GM12878 (cell line): ENCODE measurements around the gene DENND1A. TPM values are rescaled to one million over a fixed set of nuclear protein-coding genes. Genes with fewer than 3 reads are reported as not detected.

ENCODE experiments used
- ATAC-seq: fragments of 200-7000 bp; cut with Tn5 transposase; 3 replicates; pipeline ENCODE4 v1.9.1; 2020; ENCODE audit warnings: mild to moderate bottlenecking, moderate library complexity
- BruUV-seq: library from RNA; stranded (reverse); fragments of 400-500 nt; replicated peaks from 2 replicates; lab custom pipeline; 2021; lab: Mats Ljungman, UMichigan
- CTCF ChIA-PET: fragments of 300-600 bp; sonication (Branson Sonifier 250); formaldehyde crosslinking; extraction: SDS; loops from one replicate; lab custom pipeline; 2021; ENCODE audit warnings: inconsistent platforms; lab: Yijun Ruan, JAX
- POLR2A ChIA-PET: fragments of 350-600 bp; formaldehyde crosslinking; extraction: SDS; loops from one replicate; lab custom pipeline; 2021; ENCODE audit warnings: inconsistent platforms; lab: Charles Lee
- RAD21 ChIA-PET: fragments of 300-600 bp; sonication (Branson Sonifier 250); formaldehyde crosslinking; loops from one replicate; lab custom pipeline; 2023; ENCODE audit warnings: antibody characterized with exemption; ENCODE audit not compliant: unreplicated experiment; lab: Charles Lee
- SMC1A ChIA-PET: fragments of 300-600 bp; sonication (Branson Sonifier 250); formaldehyde crosslinking; loops from one replicate; lab custom pipeline; 2023; ENCODE audit not compliant: unreplicated experiment, uncharacterized antibody; lab: Charles Lee
- DNase-seq: peaks from one replicate; pipeline ENCODE4 v3.0.0-alpha.2; 2011; ENCODE audit warnings: low read depth, low spot score
- FAIRE-seq: peaks from 3 replicates; lab custom pipeline; 2011; peaks lifted over from hg19 to GRCh38; lab: Jason Lieb, UNC
- H2AFZ ChIP-seq: 2 replicates; pipeline ENCODE4 v1.6.0; 2011; ENCODE audit warnings: low read depth, low read length, control low read depth; ENCODE audit not compliant: control insufficient read depth
- H3K27ac ChIP-seq: 2 replicates; pipeline ENCODE4 v1.5.1; 2011; ENCODE audit warnings: control low read depth; ENCODE audit not compliant: control insufficient read depth, insufficient read depth
- H3K27me3 ChIP-seq, 2 experiments: replicated peaks in 1 of 2; 2 replicates each; pipeline versions ENCODE4 v1.6.0 to v1.6.1; 2011; ENCODE audit warnings: low read length in 1 of 2; ENCODE audit not compliant: control insufficient read depth in 2 of 2, insufficient read depth in 2 of 2
- H3K36me3 ChIP-seq, 2 experiments: 2 replicates each; pipeline ENCODE4 v1.5.1; 2011; ENCODE audit warnings: low read length in 1 of 2; ENCODE audit not compliant: control insufficient read depth in 2 of 2, insufficient read depth in 2 of 2
- H3K4me1 ChIP-seq: 2 replicates; pipeline ENCODE4 v1.6.1; 2011; ENCODE audit warnings: mild to moderate bottlenecking, low read length, moderate library complexity, mixed read lengths; ENCODE audit not compliant: control insufficient read depth, insufficient read depth
- H3K4me2 ChIP-seq: 2 replicates; pipeline ENCODE4 v1.6.0; 2011; ENCODE audit warnings: control low read depth; ENCODE audit not compliant: control insufficient read depth, insufficient read depth
- H3K4me3 ChIP-seq: fragments of 200-600 bp; sonication (generic); 2 replicates; pipeline ENCODE4 v1.5.1; 2016
- H3K79me2 ChIP-seq: 2 replicates; pipeline ENCODE4 v1.6.0; 2011; ENCODE audit warnings: low read length; ENCODE audit not compliant: control insufficient read depth, insufficient read depth
- H3K9ac ChIP-seq: 2 replicates; pipeline ENCODE4 v1.8.0; 2011; ENCODE audit warnings: low read length, control low read depth, mixed read lengths; ENCODE audit not compliant: control insufficient read depth, insufficient read depth
- H3K9me3 ChIP-seq: replicated peaks from 3 replicates; pipeline ENCODE4 v1.5.1; 2011; ENCODE audit warnings: mild to moderate bottlenecking, low read length; ENCODE audit not compliant: control insufficient read depth, insufficient read depth
- H4K20me1 ChIP-seq: 2 replicates; pipeline ENCODE4 v1.6.0; 2011; ENCODE audit not compliant: control insufficient read depth, insufficient read depth
- DPF2 ChIP-seq: fragments of 450-650 bp; IDR thresholded peaks from 2 replicates; pipeline ENCODE4 v1.6.1; 2017; ENCODE audit warnings: mild to moderate bottlenecking
- IKZF1 ChIP-seq: fragments of 450-650 bp; conservative IDR thresholded peaks from 2 replicates; pipeline ENCODE4 v1.6.1; 2017; ENCODE audit warnings: antibody characterized with exemption, mild to moderate bottlenecking
- RELB ChIP-seq: fragments of 450-650 bp; IDR thresholded peaks from 2 replicates; pipeline ENCODE4 v1.6.1; 2017; ENCODE audit warnings: low read depth, mild to moderate bottlenecking, moderate library complexity
- ZNF24 ChIP-seq: fragments of 450-650 bp; IDR thresholded peaks from 2 replicates; pipeline ENCODE4 v1.6.1; 2017; ENCODE audit warnings: antibody characterized with exemption, mild to moderate bottlenecking
- WGBS: methylation state at CpG from one replicate; pipeline ENCODE4 v1.1.6; 2016; ENCODE audit warnings: low lambda C conversion rate; ENCODE audit not compliant: insufficient replicate concordance, insufficient coverage; ENCODE audit errors: missing lambda C conversion rate; 5-methylcytosine and 5-hydroxymethylcytosine counted together
- in situ Hi-C: fragments of 300-500 bp; cut with MboI; formaldehyde crosslinking; loops from 9 replicates; pipeline ENCODE4 v1.14.3; 2018; ENCODE audit warnings: mixed read lengths
- intact Hi-C: fragments of 100-400 bp; cut with micrococcal nuclease; formaldehyde crosslinking; loops from one replicate; pipeline ENCODE4 v1.14.2; 2022; ENCODE audit not compliant: unreplicated experiment
- polyA plus RNA-seq, 11 experiments: library from polyadenylated mRNA; depleted of rRNA in 4 of 11; unstranded in 6 of 11; stranded (reverse) in 5 of 11; fragments of >200 nt; fragmentation: Nextera tagmentation in 4 of 11; fragmentation: Illumina TruSeq in 1 of 11; extraction: Ambion mirVana in 4 of 11; extraction: Trizol in 1 of 11; gene quantifications; 1 replicate in 1 of 11; 2 replicates in 10 of 11; pipeline versions ENCODE4 v1.2.1 to v1.2.3, GENCODE V29; 2011 to 2016; ENCODE audit warnings: inconsistent platforms in 2 of 11, missing spikeins in 2 of 11, low read depth in 1 of 11
- total RNA-seq, 4 experiments: library from RNA; depleted of rRNA in 3 of 4; stranded (reverse); fragments of >200 nt in 3 of 4; fragmentation: Illumina TruSeq in 1 of 4; extraction: Trizol in 1 of 4; gene quantifications; 2 replicates each; pipeline versions ENCODE4 v1.2.1 to v1.2.3, GENCODE V29; 2013 to 2021

DENND1A gene
- total and polyA plus RNA-seq, 10 of the 15 experiments (the other 5 are each of a cell fraction or from before 2014, with no cell fraction given): 14.1 to 48.6 (median 35.2) TPM

- POLR2A ChIA-PET: interaction anchor here (0.6 to 2.2 kb wide), 5 partner anchors 11 to 1332 kb away, joined by 3 to 10 read pairs (median 3); no protein-coding TSS in a partner anchor
- in situ Hi-C loops (no loop called here), intact Hi-C loops (no loop called here)
- ATAC-seq: no peak
- Histone ChIP-seq H3K4me3 (no peak overlapping the region), H3K4me2 (no peak overlapping the region), H3K4me1 (peaks cover 3% of the 10 kb centered on the region), H3K9ac (no peak overlapping the region), H2AFZ (no peak overlapping the region), H3K79me2 (no peaks in the 10 kb centered on the region; the same call in 1 of the 2 replicates), H3K27ac (no peak overlapping the region), H3K9me3 (no peaks in the 10 kb centered on the region), H4K20me1 (no peaks in the 10 kb centered on the region), H3K36me3 (no peaks in the 10 kb centered on the region), H3K27me3 (no peaks in the 10 kb centered on the region)
- CTCF ChIA-PET: interaction anchor here (0.6 to 3.7 kb wide), 9 partner anchors 11 to 136 kb away, joined by 3 to 16 read pairs (median 4); no protein-coding TSS in a partner anchor
- TF ChIP-seq IKZF1 (peak; percentile 21; the same call in 1 of the 2 replicates), ZNF24 (0 out of 2 replicates have a peak, but pooled peaks have one; percentile 51), RELB (0 out of 2 replicates have a peak, but pooled peaks have one; percentile 15), DPF2 (no peak)
- DNase-seq: no peak
- FAIRE-seq: no peak
- BruUV-seq: no TSS peak
- RAD21 ChIA-PET: interaction anchor here (0.6 to 2.1 kb wide), 9 partner anchors 11 to 266 kb away, joined by 3 to 7 read pairs (median 4); no protein-coding TSS in a partner anchor
- SMC1A ChIA-PET: interaction anchor here (0.7 to 5.8 kb wide), 20 partner anchors 8 to 353 kb away, joined by 3 to 44 read pairs (median 4); no protein-coding TSS in a partner anchor
- WGBS: 43% methylated on average over 2 of the region's 2 CpGs
Observed at GRCh38 chr9:123773783-123774182, 156.1 kb downstream of the DENND1A start.
